Subcutaneous abdominal adipose tissue (tissue), 5 donors: ENCODE results near the gene OMG.
A peak's percentile ranks its signal among the peaks of the same experiment; 100 is the strongest.

Source experiments
- H3K27ac ChIP-seq: one replicate; pipeline ENCODE4 v1.7.0; 2013; ENCODE audit warnings: low read depth, mild to moderate bottlenecking, inconsistent platforms, low read length, moderate library complexity
- H3K27me3 ChIP-seq, 5 donors: one replicate each; pipeline ENCODE4 v1.7.0; 2013; ENCODE audit warnings: low read length in 5 of 5, inconsistent platforms in 1 of 5; ENCODE audit not compliant: control insufficient read depth in 5 of 5, insufficient read depth in 4 of 5
- H3K36me3 ChIP-seq, 5 donors: one replicate each; pipeline ENCODE4 v1.7.0; 2013; ENCODE audit warnings: low read length in 5 of 5; ENCODE audit not compliant: control insufficient read depth in 5 of 5, insufficient read depth in 5 of 5
- H3K4me1 ChIP-seq, 5 donors: one replicate each; pipeline ENCODE4 v1.7.0; 2013; ENCODE audit warnings: low read length in 5 of 5, mild to moderate bottlenecking in 3 of 5, moderate library complexity in 1 of 5; ENCODE audit not compliant: control insufficient read depth in 5 of 5, insufficient read depth in 5 of 5
- H3K4me3 ChIP-seq, 5 donors: one replicate each; pipeline ENCODE4 v1.7.0; 2013; ENCODE audit warnings: low read length in 5 of 5, low read depth in 1 of 5
- H3K9ac ChIP-seq, 5 donors: one replicate each; pipeline ENCODE4 v1.7.0; 2013; ENCODE audit warnings: low read length in 5 of 5, mild to moderate bottlenecking in 4 of 5, moderate library complexity in 3 of 5
- H3K9me3 ChIP-seq, 5 donors: one replicate each; pipeline ENCODE4 v1.7.0; 2013; ENCODE audit warnings: low read length in 5 of 5; ENCODE audit not compliant: control insufficient read depth in 5 of 5
- donor health status: healthy.
- donor health status: healthy.
- donor health status: healthy.
- donor health status: healthy.
- donor health status: healthy.

The OMG gene

DNA sequence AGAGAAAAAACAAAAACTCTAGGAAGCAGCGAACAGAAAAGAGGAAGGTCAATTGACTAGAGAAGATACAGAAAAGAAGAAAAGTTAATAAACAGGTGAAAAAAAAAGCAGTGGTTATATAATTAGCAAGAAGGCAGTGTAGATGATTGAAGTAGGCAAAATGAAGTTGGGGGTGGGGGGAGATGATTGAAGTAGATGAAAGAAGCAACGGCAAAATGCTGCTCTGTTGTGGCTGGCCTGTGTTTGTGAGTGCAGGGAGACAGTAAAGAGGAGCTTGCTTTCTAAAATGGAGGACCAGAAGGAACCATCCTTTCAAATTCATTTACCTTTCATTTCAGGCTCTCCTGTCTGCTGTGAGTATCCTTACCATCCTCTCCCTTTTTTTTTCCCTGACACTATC lies 13.2 kb upstream of the OMG start:
- Histone ChIP-seq H3K9ac (no peak overlapping the region), H3K27me3 (no peaks in the 10 kb centered on the region), H3K27ac (peak overlapping the region; percentile 3), H3K4me3 (peak overlapping the region in 2 of 5 donors; percentile 24 to 29), H3K36me3 (peaks cover 0 to 4% (median 0%) of the 10 kb centered on the region in 5 donors), H3K4me1 (peaks cover 0 to 8% (median 4%) of the 10 kb centered on the region in 5 donors), H3K9me3 (no peaks in the 10 kb centered on the region)

DNA sequence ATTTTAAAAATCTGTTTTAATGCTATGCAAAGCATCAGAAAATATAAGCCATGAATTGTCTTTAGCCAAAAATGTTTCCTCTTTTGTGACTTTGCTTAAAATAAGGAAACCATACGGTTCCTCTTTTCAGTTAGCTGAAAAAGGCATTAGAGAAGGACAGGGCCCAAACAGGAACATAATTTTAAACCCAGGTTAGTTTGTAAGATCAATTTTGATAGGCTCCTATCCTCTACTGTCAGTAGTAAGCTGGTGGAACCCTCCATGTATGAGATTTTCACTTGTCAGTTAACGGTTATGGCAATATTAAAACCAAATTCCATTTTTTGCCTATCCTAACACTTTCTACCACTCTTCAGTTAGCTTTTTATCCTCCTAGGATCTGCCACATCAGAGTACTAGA lies 12.5 kb upstream of the OMG start:
- Histone ChIP-seq H3K27me3 (no peaks in the 10 kb centered on the region), H3K27ac (peak overlapping the region; percentile 3), H3K9ac (peak overlapping the region in 1 of 5 donors; percentile 41), H3K36me3 (peaks cover 0 to 10% (median 0%) of the 10 kb centered on the region in 5 donors), H3K4me3 (no peak overlapping the region), H3K9me3 (no peaks in the 10 kb centered on the region), H3K4me1 (peaks cover 0 to 5% (median 4%) of the 10 kb centered on the region in 5 donors)

DNA sequence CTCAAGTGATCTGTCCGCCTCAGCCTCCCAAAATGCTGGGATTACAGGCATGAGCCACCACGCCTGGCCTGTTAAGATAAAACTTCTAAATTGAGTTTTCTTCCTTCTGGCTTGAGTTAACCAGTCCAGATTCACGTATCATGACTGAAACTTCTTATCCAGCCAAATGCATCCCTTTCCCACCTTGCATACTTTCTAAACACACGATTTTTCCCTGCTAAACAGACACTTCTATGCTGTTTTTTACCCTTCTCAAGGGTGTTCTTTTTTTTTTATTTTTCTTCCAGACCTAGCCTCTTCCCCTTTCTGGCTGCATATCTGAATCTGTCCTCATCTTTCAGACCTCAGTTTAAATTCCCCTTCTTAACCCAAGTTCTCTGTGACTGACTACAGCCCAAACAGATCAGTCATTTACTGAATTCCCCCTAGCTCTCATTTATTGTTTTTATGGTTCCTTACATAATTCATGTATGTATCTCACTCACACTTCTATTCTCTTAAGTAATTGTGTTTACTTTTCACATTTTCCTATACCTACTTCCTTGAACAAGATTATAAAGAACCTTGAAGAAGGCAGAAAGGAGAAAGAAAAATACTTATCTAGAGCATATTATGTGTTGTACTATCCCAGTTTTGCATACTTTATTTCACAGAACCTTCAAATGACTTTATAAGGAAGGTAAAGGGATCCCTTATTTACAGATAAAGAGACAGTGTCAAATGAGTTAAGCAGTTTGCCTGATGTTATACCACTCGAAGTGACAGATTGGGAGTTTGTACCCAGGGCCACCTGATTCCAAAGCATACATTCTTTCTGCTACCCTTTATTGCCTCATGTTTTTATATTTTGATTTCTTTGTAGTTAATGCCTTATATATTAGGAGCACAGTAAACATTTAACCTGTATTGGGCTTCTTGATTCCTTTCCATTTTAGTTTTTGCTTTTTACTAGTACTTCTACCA lies 11.6 kb upstream of the OMG start:
- peak overlapping the region in 1 of 5 donors; percentile 21 for H3K9ac ChIP-seq

GRCh38 chr17:31307640-31308039 lies 10.6 kb upstream of the OMG start:
- H3K9ac ChIP-seq, result no peak overlapping the region
- H3K4me1 ChIP-seq, result peaks cover 0 to 5% (median 4%) of the 10 kb centered on the region in 5 donors
- no peaks in the 10 kb centered on the region for H3K27me3 ChIP-seq
- no peaks in the 10 kb centered on the region for H3K9me3 ChIP-seq
- H3K36me3 ChIP-seq, result peaks cover 0 to 13% (median 0%) of the 10 kb centered on the region in 5 donors
- no peak overlapping the region for H3K4me3 ChIP-seq
- no peak overlapping the region for H3K27ac ChIP-seq

More for the DNA sequence above, 11.6 kb upstream of the OMG start:
- peaks cover 0 to 13% (median 0%) of the 10 kb centered on the region in 5 donors for H3K36me3 ChIP-seq
- no peaks in the 10 kb centered on the region for H3K27me3 ChIP-seq
- H3K4me1 ChIP-seq, result peaks cover 0 to 5% (median 4%) of the 10 kb centered on the region in 5 donors
- no peak overlapping the region for H3K27ac ChIP-seq
- H3K9me3 ChIP-seq, result no peaks in the 10 kb centered on the region
- no peak overlapping the region for H3K4me3 ChIP-seq

- H3K4me3 ChIP-seq, result no peak overlapping the region
- peaks cover 0 to 5% (median 4%) of the 10 kb centered on the region in 5 donors for H3K36me3 ChIP-seq
- no peaks in the 10 kb centered on the region for H3K27me3 ChIP-seq
- peaks cover 0 to 17% (median 8%) of the 10 kb centered on the region in 5 donors for H3K4me1 ChIP-seq
- no peak overlapping the region for H3K9ac ChIP-seq
- H3K9me3 ChIP-seq, result no peaks in the 10 kb centered on the region
- H3K27ac ChIP-seq, result no peak overlapping the region
These were observed 2.6 kb upstream of the OMG start for GRCh38 chr17:31299624-31300023.

DNA sequence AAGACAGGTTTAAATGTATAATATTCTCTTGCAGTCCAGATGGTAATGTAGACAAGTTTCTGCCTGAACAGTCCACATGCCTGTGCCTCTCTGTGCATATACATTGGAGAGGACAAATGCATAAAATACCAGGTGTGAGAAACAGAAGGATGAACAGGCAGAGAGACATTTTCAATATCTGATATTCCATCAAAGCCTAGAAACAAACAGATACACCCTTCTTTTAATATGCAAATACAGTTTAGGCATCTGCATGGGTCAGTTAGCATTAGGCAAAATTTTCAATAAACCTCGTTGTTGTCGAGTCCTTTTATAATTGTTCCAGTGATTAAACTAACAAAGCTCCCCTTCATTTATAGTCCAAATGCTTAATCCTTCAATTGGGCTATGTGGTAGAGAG lies 897 bp downstream of the OMG start:
- Histone ChIP-seq H3K36me3 (peaks cover 0 to 7% (median 0%) of the 10 kb centered on the region in 5 donors), H3K4me3 (no peak overlapping the region)

GRCh38 chr17:31295489-31295871 lies 1.6 kb downstream of the OMG start:
- no peak overlapping the region for H3K4me3 ChIP-seq
- H3K4me1 ChIP-seq, result peaks cover 0 to 4% (median 0%) of the 10 kb centered on the region in 5 donors
- H3K9ac ChIP-seq, result no peak overlapping the region
- peaks cover 0 to 7% (median 0%) of the 10 kb centered on the region in 5 donors for H3K36me3 ChIP-seq
- H3K9me3 ChIP-seq, result no peaks in the 10 kb centered on the region
- no peak overlapping the region for H3K27ac ChIP-seq
- no peaks in the 10 kb centered on the region for H3K27me3 ChIP-seq

More for the DNA sequence above, 897 bp downstream of the OMG start:
- Histone ChIP-seq H3K27me3 (no peaks in the 10 kb centered on the region), H3K4me1 (peaks cover 0 to 6% (median 0%) of the 10 kb centered on the region in 5 donors), H3K27ac (no peak overlapping the region), H3K9ac (no peak overlapping the region), H3K9me3 (no peaks in the 10 kb centered on the region)

DNA sequence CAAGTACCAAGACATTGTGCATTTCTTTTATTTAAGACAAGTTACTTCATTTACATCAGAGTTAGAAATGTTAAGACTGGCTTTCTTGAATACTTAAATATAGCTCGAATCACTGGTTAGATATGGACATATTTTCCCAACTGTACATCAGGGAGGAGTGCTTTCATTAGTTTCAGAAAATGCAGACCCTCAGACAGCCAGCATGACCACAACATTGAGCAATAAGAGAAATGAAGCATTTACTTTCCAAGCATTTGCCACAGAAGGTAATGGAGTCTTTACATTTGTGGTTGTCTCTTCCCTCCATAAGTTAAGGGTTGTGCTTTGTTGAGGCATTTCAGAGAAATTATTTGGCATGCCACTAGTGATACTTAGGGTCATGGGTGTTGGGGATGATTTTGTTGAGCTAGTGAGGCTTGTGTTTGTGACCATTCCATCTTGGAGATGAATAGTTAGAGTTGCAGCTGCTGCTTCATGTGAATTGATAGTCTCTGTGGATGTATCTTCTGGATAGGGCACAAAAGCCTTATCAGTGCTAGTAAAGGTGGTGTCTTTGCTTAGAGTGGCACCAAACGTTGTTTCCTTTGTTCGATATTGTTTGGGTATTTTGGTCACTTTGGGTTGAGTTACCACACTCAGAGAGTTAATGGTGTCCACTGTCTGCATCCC lies 2.1 kb downstream of the OMG start:
- Histone ChIP-seq H3K9me3 (no peaks in the 10 kb centered on the region), H3K9ac (no peak overlapping the region), H3K36me3 (peaks cover 0 to 7% (median 0%) of the 10 kb centered on the region in 5 donors), H3K27me3 (no peaks in the 10 kb centered on the region), H3K4me3 (no peak overlapping the region), H3K27ac (no peak overlapping the region), H3K4me1 (no peaks in the 10 kb centered on the region)

GRCh38 chr17:31294231-31294630 lies 2.8 kb downstream of the OMG start:
- peaks cover 0 to 7% (median 0%) of the 10 kb centered on the region in 5 donors for H3K36me3 ChIP-seq
- no peak overlapping the region for H3K27ac ChIP-seq
- no peak overlapping the region for H3K4me3 ChIP-seq
- H3K27me3 ChIP-seq, result no peaks in the 10 kb centered on the region
- no peak overlapping the region for H3K9ac ChIP-seq
- H3K4me1 ChIP-seq, result no peaks in the 10 kb centered on the region
- H3K9me3 ChIP-seq, result no peaks in the 10 kb centered on the region

DNA sequence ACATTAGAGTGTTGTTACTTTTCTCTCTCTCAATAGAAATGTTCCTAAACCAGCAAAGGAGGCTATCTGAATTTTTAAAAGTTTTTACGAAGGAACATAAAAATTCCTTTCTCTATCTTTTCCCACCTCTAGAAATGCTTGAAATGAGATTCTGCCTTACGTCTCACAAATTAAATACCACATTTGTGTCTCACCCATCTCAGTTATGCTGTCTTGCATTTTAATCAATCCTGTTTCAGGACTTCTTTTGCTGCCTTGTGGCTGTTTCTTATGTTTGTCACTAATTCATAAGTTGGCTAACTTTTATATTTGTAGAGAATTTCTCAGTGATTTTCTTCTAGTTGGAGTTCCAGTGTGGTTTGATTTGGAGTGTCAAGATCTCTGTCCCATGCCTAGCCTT lies 3.5 kb downstream of the OMG start:
- no peak overlapping the region for H3K27ac ChIP-seq
- no peak overlapping the region for H3K4me3 ChIP-seq
- no peak overlapping the region for H3K9ac ChIP-seq
- H3K9me3 ChIP-seq, result no peaks in the 10 kb centered on the region
- no peaks in the 10 kb centered on the region for H3K27me3 ChIP-seq
- peaks cover 0 to 7% (median 0%) of the 10 kb centered on the region in 5 donors for H3K36me3 ChIP-seq
- H3K4me1 ChIP-seq, result no peaks in the 10 kb centered on the region
